ENCODE data around the gene THNSL1. TPM values are rescaled to one million over a fixed set of nuclear protein-coding genes. Genes with fewer than 3 reads are reported as not detected.

The THNSL1 gene
- total RNA-seq, 1 donor from 2014 or later, result 7.7 TPM

GRCh38 chr10:25047591-25048301 lies 31.3 kb downstream of the THNSL1 start:
- ATAC-seq, result peak; percentile 25
- intact Hi-C loops (cut with micrococcal nuclease), result no loop called here

GRCh38 chr10:25048450-25048849 lies 32.0 kb downstream of the THNSL1 start:
- DNase-seq, result no peak
- intact Hi-C loops (cut with micrococcal nuclease), result no loop called here
- ATAC-seq, result peak; percentile 24

More at GRCh38 chr10:25047591-25048301, 31.3 kb downstream of the THNSL1 start:
- no peak for DNase-seq

- intact Hi-C loops (cut with micrococcal nuclease), result no loop called here
- DNase-seq (no peak), ATAC-seq (no peak)
Observed at GRCh38 chr10:25049966-25050365, 33.6 kb downstream of the THNSL1 start.

- intact Hi-C loops (cut with micrococcal nuclease), result no loop called here
- DNase-seq, result no peak
- no peak for ATAC-seq
Observed at GRCh38 chr10:25050402-25050801, 34.0 kb downstream of the THNSL1 start.

GRCh38 chr10:25052012-25052411 lies 35.6 kb downstream of the THNSL1 start:
- DNase-seq (no peak), ATAC-seq (no peak)
- intact Hi-C loops (cut with micrococcal nuclease), result no loop called here

GRCh38 chr10:25056726-25057125 lies 40.3 kb downstream of the THNSL1 start:
- intact Hi-C loops (cut with micrococcal nuclease), result no loop called here
- ATAC-seq, result no peak

GRCh38 chr10:25057886-25058285 lies 41.5 kb downstream of the THNSL1 start:
- intact Hi-C loops (cut with micrococcal nuclease), result no loop called here
- no peak for DNase-seq
- no peak for ATAC-seq

More at GRCh38 chr10:25056726-25057125, 40.3 kb downstream of the THNSL1 start:
- DNase-seq, result no peak

GRCh38 chr10:25059990-25060389 lies 43.6 kb downstream of the THNSL1 start:
- DNase-seq (peak; percentile 31), ATAC-seq (peak; percentile 45)
- intact Hi-C loops (cut with micrococcal nuclease), result no loop called here

- ATAC-seq, result no peak
- intact Hi-C loops (cut with micrococcal nuclease), result no loop called here
- no peak for DNase-seq
Observed at GRCh38 chr10:25061125-25061524, 44.7 kb downstream of the THNSL1 start.

GRCh38 chr10:25061711-25062449 lies 45.5 kb downstream of the THNSL1 start:
- intact Hi-C loops (cut with micrococcal nuclease), result no loop called here
- DNase-seq (no peak), ATAC-seq (no peak)

- intact Hi-C loops (cut with micrococcal nuclease), result no loop called here
- ATAC-seq, result no peak
Observed at GRCh38 chr10:25063157-25063556, 46.7 kb downstream of the THNSL1 start.

GRCh38 chr10:25063644-25064043 lies 47.2 kb downstream of the THNSL1 start:
- intact Hi-C loops (cut with micrococcal nuclease), result no loop called here
- no peak for DNase-seq

More at GRCh38 chr10:25063157-25063556, 46.7 kb downstream of the THNSL1 start:
- no peak for DNase-seq

GRCh38 chr10:25064401-25064800 lies 48.0 kb downstream of the THNSL1 start:
- no peak for DNase-seq
- intact Hi-C loops (cut with micrococcal nuclease), result no loop called here
- ATAC-seq, result no peak

More at GRCh38 chr10:25063644-25064043, 47.2 kb downstream of the THNSL1 start:
- ATAC-seq, result no peak

GRCh38 chr10:25065761-25066476 lies 49.5 kb downstream of the THNSL1 start:
- ATAC-seq (no peak), DNase-seq (no peak)
- intact Hi-C loops (cut with micrococcal nuclease), result no loop called here

- ATAC-seq, result no peak
- DNase-seq, result no peak
- intact Hi-C loops (cut with micrococcal nuclease), result no loop called here
Observed at GRCh38 chr10:25068152-25069058, 52.0 kb downstream of the THNSL1 start.

GRCh38 chr10:25071227-25071626 lies 54.8 kb downstream of the THNSL1 start:
- ATAC-seq (no peak), DNase-seq (no peak)
- intact Hi-C loops (cut with micrococcal nuclease), result no loop called here

GRCh38 chr10:25072786-25073185 lies 56.4 kb downstream of the THNSL1 start:
- DNase-seq (no peak), ATAC-seq (no peak)
- intact Hi-C loops (cut with micrococcal nuclease), result no loop called here

GRCh38 chr10:25075825-25076224 lies 59.4 kb downstream of the THNSL1 start:
- no peak for DNase-seq
- intact Hi-C loops (cut with micrococcal nuclease), result no loop called here
- ATAC-seq, result no peak
